HEK293 (cell line): ENCODE data around the gene CD93.

Source experiments
- HOXA7 ChIP-seq: sonication (generic); formaldehyde crosslinking; IDR thresholded peaks from 2 replicates; pipeline ENCODE4 v1.8.1; 2022; ENCODE audit warnings: missing genetic modification reagents, borderline replicate concordance
- HOXD13 ChIP-seq: sonication (generic); formaldehyde crosslinking; IDR thresholded peaks from 2 replicates; pipeline ENCODE4 v1.8.0; 2022; ENCODE audit warnings: missing genetic modification reagents, borderline replicate concordance
- MEIS1 ChIP-seq: sonication (generic); formaldehyde crosslinking; IDR thresholded peaks from 2 replicates; pipeline ENCODE4 v1.8.1; 2022; ENCODE audit warnings: missing genetic modification reagents, mild to moderate bottlenecking, borderline replicate concordance
- SP2 ChIP-seq: fragments of 450-650 bp; formaldehyde crosslinking; IDR thresholded peaks from 2 replicates; pipeline ENCODE4 v1.5.1; 2016; ENCODE audit warnings: missing biosample characterization, missing genetic modification characterization
- SP7 ChIP-seq: fragments of 450-650 bp; formaldehyde crosslinking; IDR thresholded peaks from 2 replicates; pipeline ENCODE4 v1.5.1; 2016; ENCODE audit warnings: missing biosample characterization, missing genetic modification characterization
- ZBTB1 ChIP-seq: fragments of 450-650 bp; formaldehyde crosslinking; IDR thresholded peaks from 2 replicates; pipeline ENCODE4 v1.5.1; 2016; ENCODE audit warnings: missing biosample characterization, missing genetic modification characterization
- ZBTB17 ChIP-seq: fragments of 450-650 bp; formaldehyde crosslinking; IDR thresholded peaks from 2 replicates; pipeline ENCODE4 v1.5.1; 2016; ENCODE audit warnings: missing biosample characterization, missing genetic modification characterization
- ZBTB21 ChIP-seq: fragments of 450-650 bp; formaldehyde crosslinking; IDR thresholded peaks from 2 replicates; pipeline ENCODE4 v1.5.1; 2017; ENCODE audit warnings: missing biosample characterization, missing genetic modification characterization
- ZBTB8A ChIP-seq: fragments of 450-650 bp; formaldehyde crosslinking; IDR thresholded peaks from 2 replicates; pipeline ENCODE4 v1.5.1; 2016; ENCODE audit warnings: missing biosample characterization, missing genetic modification characterization
- ZNF473 ChIP-seq: fragments of 450-650 bp; formaldehyde crosslinking; IDR thresholded peaks from 2 replicates; pipeline ENCODE4 v1.5.1; 2017; ENCODE audit warnings: missing biosample characterization, missing genetic modification characterization
- ZNF544 ChIP-seq: fragments of 450-650 bp; formaldehyde crosslinking; IDR thresholded peaks from 2 replicates; pipeline ENCODE4 v1.5.0; 2017; ENCODE audit warnings: missing biosample characterization, missing genetic modification characterization
- ZNF558 ChIP-seq: fragments of 450-650 bp; formaldehyde crosslinking; IDR thresholded peaks from 2 replicates; pipeline ENCODE4 v1.5.1; 2016; ENCODE audit warnings: missing biosample characterization, missing genetic modification characterization
- TF ChIP-seq, protein P1 (sequence below): fragments of 450-650 bp; formaldehyde crosslinking; IDR thresholded peaks from 2 replicates; pipeline ENCODE4 v1.5.1; 2016; ENCODE audit warnings: missing biosample characterization, missing genetic modification characterization
- TF ChIP-seq, protein P2 (sequence below): sonication (generic); formaldehyde crosslinking; IDR thresholded peaks from 2 replicates; pipeline ENCODE4 v1.8.1; 2022; ENCODE audit warnings: mild to moderate bottlenecking, moderate library complexity, missing genetic modification reagents

DNA sequence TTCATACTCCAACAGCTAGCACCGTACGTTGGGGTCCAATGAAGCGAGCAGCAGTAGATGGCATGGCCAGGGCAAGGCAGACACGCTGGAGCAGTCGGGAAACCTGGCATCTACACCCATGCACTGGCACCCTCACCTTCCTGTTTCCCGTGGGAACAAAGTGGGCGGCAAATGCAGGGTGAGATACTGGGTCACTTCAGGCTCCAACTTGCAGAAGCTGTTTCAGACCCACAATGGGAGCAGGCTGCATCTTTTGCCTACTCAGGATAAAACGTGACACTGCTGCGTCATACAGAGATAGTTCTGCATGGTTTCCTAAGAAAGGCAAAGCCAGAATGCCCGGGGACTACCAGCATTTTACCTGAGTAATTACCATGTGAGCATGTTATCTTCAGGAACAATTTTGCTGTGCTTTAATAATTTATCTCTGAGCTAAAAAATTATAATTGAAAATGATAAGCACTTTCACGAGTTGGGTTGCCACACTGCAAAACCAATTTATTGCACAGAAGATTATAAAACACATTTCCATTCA is 10.9 kb upstream of the CD93 start:
- TF ChIP-seq, protein P1, sequence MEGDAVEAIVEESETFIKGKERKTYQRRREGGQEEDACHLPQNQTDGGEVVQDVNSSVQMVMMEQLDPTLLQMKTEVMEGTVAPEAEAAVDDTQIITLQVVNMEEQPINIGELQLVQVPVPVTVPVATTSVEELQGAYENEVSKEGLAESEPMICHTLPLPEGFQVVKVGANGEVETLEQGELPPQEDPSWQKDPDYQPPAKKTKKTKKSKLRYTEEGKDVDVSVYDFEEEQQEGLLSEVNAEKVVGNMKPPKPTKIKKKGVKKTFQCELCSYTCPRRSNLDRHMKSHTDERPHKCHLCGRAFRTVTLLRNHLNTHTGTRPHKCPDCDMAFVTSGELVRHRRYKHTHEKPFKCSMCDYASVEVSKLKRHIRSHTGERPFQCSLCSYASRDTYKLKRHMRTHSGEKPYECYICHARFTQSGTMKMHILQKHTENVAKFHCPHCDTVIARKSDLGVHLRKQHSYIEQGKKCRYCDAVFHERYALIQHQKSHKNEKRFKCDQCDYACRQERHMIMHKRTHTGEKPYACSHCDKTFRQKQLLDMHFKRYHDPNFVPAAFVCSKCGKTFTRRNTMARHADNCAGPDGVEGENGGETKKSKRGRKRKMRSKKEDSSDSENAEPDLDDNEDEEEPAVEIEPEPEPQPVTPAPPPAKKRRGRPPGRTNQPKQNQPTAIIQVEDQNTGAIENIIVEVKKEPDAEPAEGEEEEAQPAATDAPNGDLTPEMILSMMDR (tag by site-specific recombination) = no peak
- no peak for TF ChIP-seq HOXA7 (CRISPR knock-in tag)
- TF ChIP-seq ZBTB21 = no peak
- TF ChIP-seq SP2 = no peak
- TF ChIP-seq ZBTB1 = no peak
- no peak for TF ChIP-seq MEIS1 (CRISPR knock-in tag)
- no peak for TF ChIP-seq ZBTB8A (tag by site-specific recombination)
- TF ChIP-seq SP7 (tag by site-specific recombination) = no peak
- no peak for TF ChIP-seq ZNF558
- TF ChIP-seq HOXD13 (CRISPR knock-in tag) = no peak
- no peak for TF ChIP-seq ZNF473 (tag by site-specific recombination)
- TF ChIP-seq ZBTB17 (tag by site-specific recombination) = no peak
- no peak for TF ChIP-seq ZNF544 (tag by site-specific recombination)
- TF ChIP-seq, protein P2, sequence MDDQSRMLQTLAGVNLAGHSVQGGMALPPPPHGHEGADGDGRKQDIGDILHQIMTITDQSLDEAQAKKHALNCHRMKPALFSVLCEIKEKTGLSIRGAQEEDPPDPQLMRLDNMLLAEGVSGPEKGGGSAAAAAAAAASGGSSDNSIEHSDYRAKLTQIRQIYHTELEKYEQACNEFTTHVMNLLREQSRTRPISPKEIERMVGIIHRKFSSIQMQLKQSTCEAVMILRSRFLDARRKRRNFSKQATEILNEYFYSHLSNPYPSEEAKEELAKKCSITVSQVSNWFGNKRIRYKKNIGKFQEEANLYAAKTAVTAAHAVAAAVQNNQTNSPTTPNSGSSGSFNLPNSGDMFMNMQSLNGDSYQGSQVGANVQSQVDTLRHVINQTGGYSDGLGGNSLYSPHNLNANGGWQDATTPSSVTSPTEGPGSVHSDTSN (CRISPR knock-in tag) = no peak
